GM12872 (cell line): Measurements from ENCODE around the gene SNRPE.
A peak's percentile ranks its signal among the peaks of the same experiment; 100 is the strongest.

Experiments
- TF ChIP-seq, protein P1 (sequence below): IDR thresholded peaks from 3 replicates; pipeline ENCODE4 v1.5.1; 2011; ENCODE audit warnings: low read depth, mild to moderate bottlenecking, low read length, moderate library complexity; ENCODE audit not compliant: insufficient read depth

Gene SNRPE

DNA sequence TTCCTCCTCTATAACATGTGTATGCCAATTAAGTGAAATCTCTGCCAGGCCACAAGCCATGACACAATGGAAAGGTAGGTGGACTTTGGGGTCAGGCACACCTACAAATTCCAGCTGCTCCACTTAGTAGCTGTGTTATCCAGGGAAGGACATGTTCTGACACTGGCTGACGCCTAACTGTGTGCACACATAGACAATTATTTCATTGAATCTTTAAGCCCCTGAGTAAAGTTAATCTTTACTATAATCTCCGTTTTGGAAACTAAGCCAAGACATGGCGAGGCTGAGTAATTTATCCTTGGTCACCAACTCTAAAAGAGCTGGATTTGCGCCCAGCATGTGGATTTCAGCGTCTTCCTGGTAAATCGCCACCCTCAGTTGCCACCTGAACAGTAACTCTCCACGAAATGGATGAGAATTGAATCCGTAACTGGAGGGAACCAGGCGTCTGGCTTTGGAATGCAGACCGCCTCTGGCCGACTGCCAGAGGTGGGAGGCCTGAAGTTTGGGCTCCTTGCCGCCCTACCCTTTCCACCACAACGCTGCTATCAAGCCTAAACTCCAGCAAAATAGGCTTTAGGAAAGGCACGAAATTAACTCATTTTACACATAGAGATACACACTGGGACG lies 888 bp upstream of the SNRPE start:
- TF ChIP-seq, protein P1, sequence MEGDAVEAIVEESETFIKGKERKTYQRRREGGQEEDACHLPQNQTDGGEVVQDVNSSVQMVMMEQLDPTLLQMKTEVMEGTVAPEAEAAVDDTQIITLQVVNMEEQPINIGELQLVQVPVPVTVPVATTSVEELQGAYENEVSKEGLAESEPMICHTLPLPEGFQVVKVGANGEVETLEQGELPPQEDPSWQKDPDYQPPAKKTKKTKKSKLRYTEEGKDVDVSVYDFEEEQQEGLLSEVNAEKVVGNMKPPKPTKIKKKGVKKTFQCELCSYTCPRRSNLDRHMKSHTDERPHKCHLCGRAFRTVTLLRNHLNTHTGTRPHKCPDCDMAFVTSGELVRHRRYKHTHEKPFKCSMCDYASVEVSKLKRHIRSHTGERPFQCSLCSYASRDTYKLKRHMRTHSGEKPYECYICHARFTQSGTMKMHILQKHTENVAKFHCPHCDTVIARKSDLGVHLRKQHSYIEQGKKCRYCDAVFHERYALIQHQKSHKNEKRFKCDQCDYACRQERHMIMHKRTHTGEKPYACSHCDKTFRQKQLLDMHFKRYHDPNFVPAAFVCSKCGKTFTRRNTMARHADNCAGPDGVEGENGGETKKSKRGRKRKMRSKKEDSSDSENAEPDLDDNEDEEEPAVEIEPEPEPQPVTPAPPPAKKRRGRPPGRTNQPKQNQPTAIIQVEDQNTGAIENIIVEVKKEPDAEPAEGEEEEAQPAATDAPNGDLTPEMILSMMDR, result no peak

DNA sequence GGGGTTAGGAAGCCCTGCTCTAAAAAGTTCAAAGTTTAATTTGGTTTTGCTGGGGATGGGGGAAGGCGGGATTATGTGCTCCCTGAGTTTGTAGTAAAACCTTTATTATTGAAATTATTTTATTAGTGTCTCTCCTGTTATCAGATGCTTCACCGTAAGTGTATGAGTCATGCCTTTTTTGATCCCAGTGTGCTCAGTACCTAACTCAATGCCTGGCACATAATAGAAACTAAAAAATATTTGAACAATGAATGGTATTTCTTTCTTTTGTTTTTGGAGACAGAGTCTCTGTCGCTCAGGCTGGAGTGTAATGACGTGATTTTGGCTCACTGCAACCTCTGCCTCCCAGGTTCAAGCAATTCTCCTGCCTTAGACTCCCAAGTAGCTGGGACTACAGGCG lies 6.4 kb downstream of the SNRPE start:
- TF ChIP-seq, protein P1, result no peak

DNA sequence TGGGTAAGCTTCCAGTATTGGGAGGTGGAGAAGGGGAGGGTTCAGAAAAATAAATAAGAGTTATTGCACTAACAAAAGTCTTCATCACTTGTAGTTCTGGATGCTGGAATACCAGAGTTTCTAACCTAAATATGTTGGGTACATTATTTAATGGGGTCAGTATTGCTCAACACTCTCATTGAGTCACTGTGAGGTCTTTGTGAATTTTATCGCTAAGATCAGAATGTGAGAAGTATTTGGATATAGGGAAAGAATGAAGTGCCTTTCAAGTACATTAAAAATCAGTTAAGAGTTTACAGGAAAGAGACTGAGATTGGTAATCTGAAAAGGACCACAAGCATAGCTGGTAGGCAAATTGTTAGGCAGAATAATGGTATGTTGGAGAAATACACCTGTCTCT lies 8.8 kb downstream of the SNRPE start:
- TF ChIP-seq, protein P1, result no peak

DNA sequence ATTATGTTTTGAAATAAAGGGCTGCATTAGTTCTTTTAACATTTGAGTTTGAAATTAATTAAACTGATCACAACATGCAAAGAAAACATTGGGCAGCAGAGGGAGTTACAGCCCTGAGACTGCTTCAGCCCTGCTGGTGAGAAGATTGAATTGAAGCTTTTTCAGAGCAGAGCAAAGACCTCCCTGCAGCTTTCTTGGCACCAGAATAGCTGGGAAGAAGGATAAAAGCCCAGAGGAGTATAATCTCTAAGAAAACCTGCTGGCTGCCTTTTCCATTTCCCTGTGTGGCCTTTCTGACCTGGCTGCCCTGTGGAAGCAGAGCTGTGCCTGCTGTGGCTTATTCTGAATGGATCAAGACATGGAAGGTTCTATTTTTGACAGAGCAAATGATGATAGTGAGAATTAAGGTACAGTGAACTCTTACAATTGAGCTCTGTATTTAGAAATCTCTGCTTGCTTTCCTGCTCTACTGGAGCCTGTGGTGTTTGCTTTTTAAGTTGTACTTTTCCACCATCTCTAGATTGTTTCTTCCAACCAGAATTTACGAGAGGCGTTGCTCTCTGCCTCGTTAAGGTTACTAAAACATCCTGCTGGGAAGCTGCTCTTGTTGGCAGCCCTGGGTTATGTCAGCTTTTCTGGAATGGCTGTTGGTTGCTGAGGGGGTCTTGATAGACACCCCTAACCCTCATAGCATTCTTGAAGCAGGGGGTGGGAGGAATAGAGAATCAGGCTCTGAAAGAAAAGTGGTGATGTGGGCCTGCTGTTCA lies 9.9 kb downstream of the SNRPE start:
- TF ChIP-seq, protein P1, result peak; percentile 62

DNA sequence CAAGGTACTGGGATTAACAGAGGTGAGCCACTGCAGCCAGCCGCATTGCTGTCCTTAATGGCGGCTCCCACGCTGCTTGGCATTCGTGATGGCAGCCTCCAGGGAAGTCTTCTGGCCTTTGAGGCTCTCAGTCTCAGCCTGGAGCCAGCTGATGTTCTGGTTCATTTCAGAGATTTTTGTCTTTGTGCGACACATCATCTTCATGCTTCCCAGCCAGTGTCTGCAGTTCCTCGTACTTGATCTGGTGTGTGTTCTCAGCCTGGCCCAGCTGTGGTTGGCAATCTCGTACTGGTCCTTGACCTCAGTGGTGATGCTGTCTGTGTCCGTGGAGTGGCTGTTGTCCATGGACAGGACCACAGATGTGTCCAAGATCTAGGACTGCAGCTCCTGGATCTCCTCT lies 11.7 kb downstream of the SNRPE start:
- TF ChIP-seq, protein P1, result no peak

DNA sequence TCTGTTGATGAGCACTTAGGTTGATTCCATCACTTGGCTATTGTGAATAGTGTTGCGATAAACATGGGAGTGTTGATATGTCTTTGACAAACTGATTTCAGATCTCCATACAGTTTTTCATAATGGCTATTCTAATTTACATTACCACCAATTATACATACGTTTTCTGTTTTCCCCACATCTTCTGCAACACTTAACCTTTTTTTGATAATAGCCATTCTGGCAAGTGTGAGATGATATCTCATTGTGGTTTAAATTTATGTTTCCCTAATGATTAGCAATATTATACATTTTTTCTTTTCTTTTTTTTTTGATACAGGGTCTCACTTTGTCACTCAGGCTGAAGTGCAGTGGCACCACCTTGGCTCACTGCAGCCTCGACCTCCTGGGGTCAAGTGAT lies 17.0 kb downstream of the SNRPE start:
- TF ChIP-seq, protein P1, result no peak

DNA sequence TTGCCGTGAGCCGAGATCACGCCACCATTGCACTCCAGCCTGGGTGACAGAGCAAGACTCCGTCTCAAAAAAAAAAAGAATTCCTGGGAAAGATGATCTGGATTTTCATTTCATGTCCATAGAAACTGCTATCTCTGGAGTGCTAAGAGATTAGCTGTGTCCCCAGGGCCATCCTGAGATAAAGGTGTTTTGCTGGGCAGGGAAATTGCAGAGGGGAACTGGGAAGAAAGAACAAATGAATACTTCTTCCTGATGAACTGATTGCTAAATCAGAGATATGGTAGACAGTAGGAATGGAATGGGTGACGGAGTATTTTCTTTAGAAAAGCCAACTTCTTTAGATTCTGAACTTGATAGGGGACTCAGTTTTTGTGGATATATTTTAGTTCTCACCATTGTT lies 19.2 kb downstream of the SNRPE start:
- TF ChIP-seq, protein P1, result no peak
